SK-N-SH (cell line): ENCODE measurements around the gene QSER1. TPM values are rescaled to one million over a fixed set of nuclear protein-coding genes. Genes with fewer than 3 reads are reported as not detected.

Experiments
- CTCF ChIA-PET: fragments of 300-600, 350-600 bp; formaldehyde crosslinking; extraction: SDS; loops from one replicate; lab custom pipeline; 2021; lab: Yijun Ruan, JAX
- POLR2A ChIA-PET: fragments of 350-600 bp; sonication (Branson Sonifier 250); formaldehyde crosslinking; extraction: SDS; loops from one replicate; lab custom pipeline; 2020; ENCODE audit warnings: antibody characterized with exemption, inconsistent platforms; lab: Yijun Ruan, JAX
- DNase-seq: peaks from one replicate; pipeline ENCODE4 v3.0.0; 2012
- H2AFZ ChIP-seq: fragments of 200-600 bp; sonication (generic); 2 replicates; pipeline ENCODE4 v1.8.1; 2016; ENCODE audit warnings: antibody characterized with exemption, mild to moderate bottlenecking, low read depth
- H3F3A ChIP-seq: fragments of 200-600 bp; sonication (generic); replicated peaks from 2 replicates; pipeline ENCODE3; 2016; ENCODE audit warnings: antibody characterized with exemption, mild to moderate bottlenecking; ENCODE audit not compliant: insufficient read depth
- H3K27ac ChIP-seq, 2 experiments: fragments of 200-500 bp in 1 of 2; fragments of 200-600 bp in 1 of 2; sonication (Bioruptor generic) in 1 of 2; sonication (generic), shearing (Covaris generic) in 1 of 2; 2 replicates each; pipeline versions ENCODE4 v1.5.1 to v1.6.1; 2014 to 2016; ENCODE audit warnings: low read depth in 2 of 2, inconsistent platforms in 1 of 2, low read length in 1 of 2, mild to moderate bottlenecking in 1 of 2, mixed read lengths in 1 of 2
- H3K27me3 ChIP-seq: fragments of 200-600 bp; sonication (generic), shearing (Covaris generic); 2 replicates; pipeline ENCODE4 v1.6.1; 2016; ENCODE audit warnings: mixed run types; ENCODE audit not compliant: insufficient read depth
- H3K36me3 ChIP-seq, 2 experiments: fragments of 200-500 bp in 1 of 2; fragments of 200-600 bp in 1 of 2; sonication (Bioruptor generic) in 1 of 2; sonication (generic) in 1 of 2; replicated peaks in 1 of 2; 2 replicates each; pipeline versions ENCODE3 to v1.5.1; 2014 to 2016; ENCODE audit warnings: low read length in 1 of 2, mild to moderate bottlenecking in 1 of 2; ENCODE audit not compliant: insufficient read depth in 2 of 2, control insufficient read depth in 1 of 2
- H3K4me1 ChIP-seq, 2 experiments: fragments of 200-500 bp in 1 of 2; fragments of 200-600 bp in 1 of 2; sonication (Bioruptor generic) in 1 of 2; sonication (generic), shearing (Covaris generic) in 1 of 2; 2 replicates each; pipeline versions ENCODE4 v1.5.1 to v1.6.1; 2014 to 2016; ENCODE audit warnings: low read depth in 1 of 2, low read length in 1 of 2, mixed run types in 1 of 2; ENCODE audit not compliant: insufficient read depth in 2 of 2, control insufficient read depth in 1 of 2
- H3K4me2 ChIP-seq: fragments of 200-600 bp; sonication (generic), shearing (Covaris generic); 2 replicates; pipeline ENCODE4 v1.6.1; 2017; ENCODE audit warnings: mixed run types
- H3K4me3 ChIP-seq, 2 experiments: fragments of 200-500 bp in 1 of 2; fragments of 200-600 bp in 1 of 2; sonication (Bioruptor generic) in 1 of 2; sonication (generic), shearing (Covaris generic) in 1 of 2; 2 replicates each; pipeline versions ENCODE4 v1.5.1 to v1.8.1; 2014 to 2016; ENCODE audit warnings: low read depth in 2 of 2, inconsistent platforms in 1 of 2, low read length in 1 of 2, mild to moderate bottlenecking in 1 of 2, mixed read lengths in 1 of 2, moderate library complexity in 1 of 2
- H3K79me2 ChIP-seq: fragments of 200-600 bp; sonication (generic); 2 replicates; pipeline ENCODE4 v1.8.1; 2017; ENCODE audit warnings: mild to moderate bottlenecking; ENCODE audit not compliant: insufficient read depth
- H3K9ac ChIP-seq: fragments of 200-600 bp; sonication (generic); 2 replicates; pipeline ENCODE4 v1.6.1; 2017; ENCODE audit warnings: mixed run types
- H3K9me2 ChIP-seq: fragments of 200-600 bp; sonication (generic); 2 replicates; pipeline ENCODE4 v1.6.1; 2017; ENCODE audit warnings: mixed run types
- H3K9me3 ChIP-seq: fragments of 200-600 bp; sonication (generic); 2 replicates; pipeline ENCODE4 v1.6.1; 2017; ENCODE audit warnings: mixed run types, mild to moderate bottlenecking, moderate library complexity
- H4K20me1 ChIP-seq: fragments of 200-600 bp; sonication (generic); 2 replicates; pipeline ENCODE4 v1.6.1; 2017; ENCODE audit warnings: mild to moderate bottlenecking, mixed run types; ENCODE audit not compliant: insufficient read depth
- CHD2 ChIP-seq: fragments of 150-350 bp; IDR thresholded peaks from 2 replicates; pipeline ENCODE4 v1.6.1; 2018; ENCODE audit warnings: low read length; ENCODE audit not compliant: partially characterized antibody
- EZH2phosphoT487 ChIP-seq: fragments of 200-600 bp; sonication (generic); IDR thresholded peaks from 2 replicates; pipeline ENCODE4 v1.6.1; 2017; ENCODE audit warnings: low read depth, mixed run types, mild to moderate bottlenecking, antibody characterized with exemption, moderate library complexity, borderline replicate concordance
- GABPA ChIP-seq: IDR thresholded peaks from 2 replicates; pipeline ENCODE4 v1.4.0; 2012; ENCODE audit warnings: low read depth, mild to moderate bottlenecking
- MAX ChIP-seq: IDR thresholded peaks from 2 replicates; pipeline ENCODE4 v1.4.0; 2012; ENCODE audit warnings: low read depth
- MXI1 ChIP-seq: IDR thresholded peaks from 2 replicates; pipeline ENCODE4 v1.6.1; 2012; ENCODE audit warnings: mild to moderate bottlenecking, low read depth, low read length, improper control_type of control experiment
- PBX3 ChIP-seq: IDR thresholded peaks from 2 replicates; pipeline ENCODE4; 2012
- RFX5 ChIP-seq: IDR thresholded peaks from 2 replicates; pipeline ENCODE4 v1.6.1; 2012; ENCODE audit warnings: mild to moderate bottlenecking, improper control_type of control experiment, low read length
- RXRA ChIP-seq: IDR thresholded peaks from 2 replicates; pipeline ENCODE4 v1.4.0; 2012; ENCODE audit warnings: low read depth, mild to moderate bottlenecking, borderline replicate concordance
- SIN3A ChIP-seq: IDR thresholded peaks from 2 replicates; pipeline ENCODE4 v1.6.1; 2012; ENCODE audit warnings: low read depth, mild to moderate bottlenecking, low read length, moderate library complexity, borderline replicate concordance
- SMC3 ChIP-seq: IDR thresholded peaks from 2 replicates; pipeline ENCODE4 v1.6.1; 2012; ENCODE audit warnings: low read depth, low read length, improper control_type of control experiment
- USF2 ChIP-seq: fragments of 150-350 bp; IDR thresholded peaks from 2 replicates; pipeline ENCODE4 v1.6.1; 2017; ENCODE audit warnings: antibody characterized with exemption, low read length, low read depth, borderline replicate concordance
- YY1 ChIP-seq: IDR thresholded peaks from 2 replicates; pipeline ENCODE4 v1.4.0; 2012; ENCODE audit warnings: low read depth, mild to moderate bottlenecking
- ZBTB33 ChIP-seq: IDR thresholded peaks from 2 replicates; pipeline ENCODE4 v1.4.0; 2012; ENCODE audit warnings: low read depth, borderline replicate concordance
- WGBS: methylation state at CpG from one replicate; pipeline ENCODE4 v1.1.6; 2017; ENCODE audit warnings: low lambda C conversion rate; 5-methylcytosine and 5-hydroxymethylcytosine counted together
- polyA plus RNA-seq, 3 experiments: library from polyadenylated mRNA; depleted of rRNA; stranded (reverse); fragments of >200 nt; gene quantifications; 2 replicates each; pipeline ENCODE4 v1.2.3, GENCODE V29; 2012
- TF ChIP-seq, protein P1 (sequence below): fragments of 200-600 bp; sonication (generic); IDR thresholded peaks from 2 replicates; pipeline ENCODE4 v1.6.1; 2017; ENCODE audit warnings: antibody characterized with exemption, mild to moderate bottlenecking, moderate library complexity

The QSER1 gene
- polyA plus RNA-seq, 1 of the 3 experiments (the other 2 are of a cell fraction): 4.2 TPM

- H2AFZ ChIP-seq: no peak overlapping the region
- no peaks in the 10 kb centered on the region for H3K9me3 ChIP-seq
- no peaks in the 10 kb centered on the region for H3K36me3 ChIP-seq
- TF ChIP-seq MAX: no peak
- TF ChIP-seq SIN3A: no peak
- no peak for TF ChIP-seq ZBTB33
- no peak for TF ChIP-seq YY1
- no peak for TF ChIP-seq SMC3
- TF ChIP-seq PBX3: no peak
- no peak for TF ChIP-seq CHD2
- no peak for TF ChIP-seq GABPA
- H4K20me1 ChIP-seq: no peaks in the 10 kb centered on the region
- no peak overlapping the region for H3K4me2 ChIP-seq
- H3K4me3 ChIP-seq: no peak overlapping the region
- peaks cover 13% of the 10 kb centered on the region; the same call in 1 of the 2 replicates for H3K27me3 ChIP-seq
- no peaks in the 10 kb centered on the region for H3K79me2 ChIP-seq
- peaks cover 0 to 10% of the 10 kb centered on the region in 2 experiments; a peak in 1 of 4 replicates for H3K4me1 ChIP-seq
- no peak overlapping the region for H3K27ac ChIP-seq
- 36% methylated on average over 4 of the region's 4 CpGs for WGBS
- no peak overlapping the region for H3K9ac ChIP-seq
- no peaks in the 10 kb centered on the region for H3F3A ChIP-seq
- POLR2A ChIA-PET: no interaction called here
- no peak for DNase-seq
- H3K9me2 ChIP-seq: no peaks in the 10 kb centered on the region
- CTCF ChIA-PET: no interaction called here
Observed at GRCh38 chr11:32852207-32852606, 40.4 kb upstream of the QSER1 start.

GRCh38 chr11:32855601-32856000, 37.0 kb upstream of the QSER1 start:
- 4% methylated on average over 2 of the region's 2 CpGs for WGBS
- H4K20me1 ChIP-seq: no peaks in the 10 kb centered on the region
- no peaks in the 10 kb centered on the region for H3K79me2 ChIP-seq
- H3K4me1 ChIP-seq: no peaks in the 10 kb centered on the region; a peak in 1 of 4 replicates
- H3F3A ChIP-seq: no peaks in the 10 kb centered on the region
- no peaks in the 10 kb centered on the region for H3K36me3 ChIP-seq
- H3K4me3 ChIP-seq: no peak overlapping the region
- DNase-seq: no peak
- no peak overlapping the region for H3K9ac ChIP-seq
- no peak overlapping the region for H3K4me2 ChIP-seq
- peaks cover 13% of the 10 kb centered on the region; the same call in 1 of the 2 replicates for H3K27me3 ChIP-seq
- TF ChIP-seq USF2 (no peak), RFX5 (no peak), GABPA (no peak), EZH2phosphoT487 (no peak), RXRA (no peak), MXI1 (no peak), ZBTB33 (no peak)
- TF ChIP-seq, protein P1, sequence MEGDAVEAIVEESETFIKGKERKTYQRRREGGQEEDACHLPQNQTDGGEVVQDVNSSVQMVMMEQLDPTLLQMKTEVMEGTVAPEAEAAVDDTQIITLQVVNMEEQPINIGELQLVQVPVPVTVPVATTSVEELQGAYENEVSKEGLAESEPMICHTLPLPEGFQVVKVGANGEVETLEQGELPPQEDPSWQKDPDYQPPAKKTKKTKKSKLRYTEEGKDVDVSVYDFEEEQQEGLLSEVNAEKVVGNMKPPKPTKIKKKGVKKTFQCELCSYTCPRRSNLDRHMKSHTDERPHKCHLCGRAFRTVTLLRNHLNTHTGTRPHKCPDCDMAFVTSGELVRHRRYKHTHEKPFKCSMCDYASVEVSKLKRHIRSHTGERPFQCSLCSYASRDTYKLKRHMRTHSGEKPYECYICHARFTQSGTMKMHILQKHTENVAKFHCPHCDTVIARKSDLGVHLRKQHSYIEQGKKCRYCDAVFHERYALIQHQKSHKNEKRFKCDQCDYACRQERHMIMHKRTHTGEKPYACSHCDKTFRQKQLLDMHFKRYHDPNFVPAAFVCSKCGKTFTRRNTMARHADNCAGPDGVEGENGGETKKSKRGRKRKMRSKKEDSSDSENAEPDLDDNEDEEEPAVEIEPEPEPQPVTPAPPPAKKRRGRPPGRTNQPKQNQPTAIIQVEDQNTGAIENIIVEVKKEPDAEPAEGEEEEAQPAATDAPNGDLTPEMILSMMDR: no peak
- no peaks in the 10 kb centered on the region for H3K9me3 ChIP-seq
- ChIA-PET POLR2A (no interaction called here), CTCF (no interaction called here)
- no peaks in the 10 kb centered on the region for H3K9me2 ChIP-seq
- H3K27ac ChIP-seq: no peak overlapping the region
- H2AFZ ChIP-seq: no peak overlapping the region
